Trophoblast cell (in vitro differentiated cells and primary cell): ENCODE results near the gene MED12L.
"Not testable (repeated sequence)": the region's sequence is repeated elsewhere in the genome, so short reads cannot be mapped to it uniquely, and the experiment has no call there.

ENCODE experiments used
- DNase-seq, 2 donors: peaks; one replicate each; pipeline ENCODE4 v3.0.0-alpha.2; 2016
- H2AFZ ChIP-seq: 2 replicates; pipeline ENCODE4 v1.6.1; 2013; ENCODE audit warnings: low read length, moderate library complexity, mild to moderate bottlenecking; ENCODE audit not compliant: insufficient read depth, poor library complexity
- H2AK5ac ChIP-seq: 2 replicates; pipeline ENCODE4 v1.6.1; 2013; ENCODE audit warnings: mild to moderate bottlenecking, low read length
- H2BK120ac ChIP-seq: 2 replicates; pipeline ENCODE4 v1.6.1; 2013; ENCODE audit warnings: low read length, mild to moderate bottlenecking, moderate library complexity; ENCODE audit not compliant: insufficient read depth, poor library complexity
- H2BK12ac ChIP-seq: 2 replicates; pipeline ENCODE4 v1.6.1; 2013; ENCODE audit warnings: mild to moderate bottlenecking, low read length, moderate library complexity
- H2BK5ac ChIP-seq: 2 replicates; pipeline ENCODE4 v1.6.1; 2013; ENCODE audit warnings: low read length, low read depth, moderate library complexity, mild to moderate bottlenecking; ENCODE audit not compliant: poor library complexity
- H3K14ac ChIP-seq: 2 replicates; pipeline ENCODE4 v1.6.1; 2013; ENCODE audit warnings: mild to moderate bottlenecking, low read length
- H3K18ac ChIP-seq: 2 replicates; pipeline ENCODE4 v1.6.1; 2013; ENCODE audit warnings: mild to moderate bottlenecking, low read length
- H3K23ac ChIP-seq: 2 replicates; pipeline ENCODE4 v1.6.1; 2013; ENCODE audit warnings: low read length
- H3K27ac ChIP-seq: 2 replicates; pipeline ENCODE4 v1.5.1; 2013; ENCODE audit warnings: low read depth, mild to moderate bottlenecking, inconsistent platforms, low read length, moderate library complexity
- H3K27me3 ChIP-seq: 2 replicates; pipeline ENCODE4 v1.6.1; 2013; ENCODE audit warnings: inconsistent platforms, mild to moderate bottlenecking, low read length, moderate library complexity; ENCODE audit not compliant: insufficient read depth
- H3K36me3 ChIP-seq, 2 experiments: 1 replicate in 1 of 2; 2 replicates in 1 of 2; pipeline ENCODE4 v1.6.1; 2013; ENCODE audit warnings: low read length in 2 of 2, mild to moderate bottlenecking in 2 of 2, moderate library complexity in 1 of 2; ENCODE audit not compliant: insufficient read depth in 2 of 2, control insufficient read depth in 1 of 2
- H3K4ac ChIP-seq: 2 replicates; pipeline ENCODE4 v1.6.1; 2013; ENCODE audit warnings: low read depth, mild to moderate bottlenecking, low read length, moderate library complexity
- H3K4me1 ChIP-seq, 2 experiments: 1 replicate in 1 of 2; 2 replicates in 1 of 2; pipeline ENCODE4 v1.6.1; 2013; ENCODE audit warnings: low read length in 2 of 2, mild to moderate bottlenecking in 2 of 2, moderate library complexity in 1 of 2; ENCODE audit not compliant: insufficient read depth in 2 of 2, control insufficient read depth in 1 of 2
- H3K4me2 ChIP-seq: 2 replicates; pipeline ENCODE4 v1.6.1; 2013; ENCODE audit warnings: inconsistent platforms, mild to moderate bottlenecking, low read length, moderate library complexity
- H3K4me3 ChIP-seq: 2 replicates; pipeline ENCODE4 v1.5.1; 2013; ENCODE audit warnings: mild to moderate bottlenecking, low read depth, low read length, inconsistent platforms
- H3K79me1 ChIP-seq: one replicate; pipeline ENCODE4 v1.6.1; 2013; ENCODE audit warnings: low read length
- H3K79me2 ChIP-seq: 2 replicates; pipeline ENCODE4 v1.6.1; 2013; ENCODE audit warnings: low read length, mild to moderate bottlenecking; ENCODE audit not compliant: control insufficient read depth, insufficient read depth, poor library complexity
- H3K9ac ChIP-seq: 2 replicates; pipeline ENCODE4 v1.6.1; 2013; ENCODE audit warnings: mild to moderate bottlenecking, low read length
- H3K9me3 ChIP-seq: 2 replicates; pipeline ENCODE4 v1.6.1; 2013; ENCODE audit warnings: low read depth, mild to moderate bottlenecking, control low read depth, inconsistent platforms, low read length; ENCODE audit not compliant: insufficient read depth
- H4K12ac ChIP-seq: 2 replicates; pipeline ENCODE4 v1.6.1; 2013; ENCODE audit warnings: low read depth, mild to moderate bottlenecking, low read length, moderate library complexity
- H4K8ac ChIP-seq: 2 replicates; pipeline ENCODE4 v1.6.1; 2013; ENCODE audit warnings: low read depth, mild to moderate bottlenecking, low read length, moderate library complexity
- H4K91ac ChIP-seq: one replicate; pipeline ENCODE4 v1.6.1; 2013; ENCODE audit warnings: low read depth, mild to moderate bottlenecking, low read length, moderate library complexity
- WGBS: extraction: QIAGEN DNeasy Blood & Tissue Kit; methylation state at CpG from one replicate; pipeline ENCODE4 v1.1.7; 2013; ENCODE audit warnings: missing lambda C conversion rate; ENCODE audit not compliant: insufficient read length, insufficient coverage; ENCODE audit errors: extremely low coverage; 5-methylcytosine and 5-hydroxymethylcytosine counted together

MED12L gene

DNA sequence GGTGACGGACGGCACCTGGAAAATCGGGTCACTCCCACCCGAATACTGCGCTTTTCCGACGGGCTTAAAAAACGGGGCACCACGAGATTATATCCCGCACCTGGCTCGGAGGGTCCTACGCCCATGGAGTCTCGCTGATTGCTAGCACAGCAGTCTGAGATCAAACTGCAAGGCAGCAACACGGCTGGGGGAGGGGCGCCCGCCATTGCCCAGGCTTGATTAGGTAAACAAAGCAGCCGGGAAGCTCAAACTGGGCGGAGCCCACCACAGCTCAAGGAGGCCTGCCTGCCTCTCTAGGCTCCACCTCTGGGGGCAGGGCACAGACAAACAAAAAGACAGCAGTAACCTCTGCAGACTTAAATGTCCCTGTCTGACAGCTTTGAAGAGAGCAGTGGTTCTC is 156.5 kb downstream of the MED12L start:
- not testable (repeated sequence) for H3K36me3 ChIP-seq, H3K23ac ChIP-seq, H3K27me3 ChIP-seq, H3K79me2 ChIP-seq, H3K14ac ChIP-seq, H3K9ac ChIP-seq, H4K8ac ChIP-seq, H3K79me1 ChIP-seq, H4K12ac ChIP-seq, H3K4me1 ChIP-seq, H2BK120ac ChIP-seq, H3K27ac ChIP-seq, DNase-seq, H3K18ac ChIP-seq, H3K4me2 ChIP-seq, H3K9me3 ChIP-seq, H2BK5ac ChIP-seq, H4K91ac ChIP-seq, H3K4me3 ChIP-seq, H3K4ac ChIP-seq, H2AFZ ChIP-seq, H2BK12ac ChIP-seq, H2AK5ac ChIP-seq
- WGBS, result no CpG with 5 or more reads among the region's 18 CpGs

DNA sequence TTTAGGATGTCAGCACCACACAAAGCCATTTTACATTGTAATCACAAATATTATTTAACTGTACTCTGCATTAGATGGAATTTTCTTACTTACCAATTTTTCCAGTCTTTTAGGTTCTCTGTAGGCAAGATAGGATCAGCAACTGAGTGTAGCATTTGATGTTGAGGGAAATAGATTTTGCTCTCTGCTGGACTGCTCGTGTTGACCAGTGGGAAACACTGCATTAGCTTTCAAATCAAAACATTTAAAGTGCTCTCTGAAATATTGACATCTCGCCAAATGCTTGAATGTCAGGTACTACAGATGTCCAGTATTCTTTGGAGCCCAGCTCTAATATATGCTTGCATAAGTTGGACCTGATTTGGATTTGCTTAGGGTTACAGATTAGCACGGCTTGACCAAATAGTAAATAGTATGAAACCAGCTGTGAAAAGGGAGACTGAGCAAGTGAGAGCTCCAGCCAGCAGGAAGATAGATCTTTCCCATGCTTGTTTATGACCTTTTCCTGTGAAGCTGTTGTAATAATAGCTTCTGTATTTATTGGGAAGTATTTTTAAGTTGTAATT is 163.4 kb downstream of the MED12L start:
- Histone ChIP-seq H3K27me3 (no peaks in the 10 kb centered on the region), H3K18ac (no peak overlapping the region), H3K79me1 (no peaks in the 10 kb centered on the region), H2BK120ac (no peak overlapping the region), H3K4me1 (no peaks in the 10 kb centered on the region), H2AK5ac (no peak overlapping the region), H2BK5ac (no peak overlapping the region), H4K91ac (no peak overlapping the region), H3K14ac (no peak overlapping the region), H4K12ac (no peak overlapping the region), H2AFZ (no peak overlapping the region), H3K9me3 (no peaks in the 10 kb centered on the region), H3K79me2 (no peaks in the 10 kb centered on the region), H3K4me2 (no peak overlapping the region), H4K8ac (no peak overlapping the region), H3K23ac (no peak overlapping the region), H3K27ac (no peak overlapping the region), H3K9ac (no peak overlapping the region), H3K4ac (no peak overlapping the region), H3K4me3 (no peak overlapping the region), H2BK12ac (no peak overlapping the region), H3K36me3 (no peaks in the 10 kb centered on the region)
- WGBS, result no CpG with 5 or more reads among the region's 3 CpGs
- DNase-seq, result no peak

DNA sequence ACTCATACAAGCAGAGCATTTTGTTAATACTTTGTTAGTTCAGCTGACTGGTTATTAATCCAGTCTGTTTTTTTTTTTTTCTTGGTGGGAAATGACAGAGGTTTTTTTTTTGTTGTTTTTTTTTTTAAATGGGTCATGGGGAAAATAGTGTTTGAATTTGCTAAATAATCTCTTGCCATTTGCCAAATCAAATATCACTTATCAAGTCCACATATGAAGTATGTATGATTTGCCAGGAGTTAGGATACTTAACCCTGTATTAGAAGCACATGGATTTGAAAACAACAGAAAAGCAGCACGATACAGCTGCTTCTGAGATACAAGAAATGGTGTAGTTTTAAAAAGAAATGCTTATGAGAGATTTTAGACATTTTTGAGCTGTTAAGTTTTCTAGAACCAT is 171.3 kb downstream of the MED12L start:
- Histone ChIP-seq H4K8ac (no peak overlapping the region), H3K36me3 (peaks cover 4 to 6% of the 10 kb centered on the region in 2 experiments), H3K9me3 (no peaks in the 10 kb centered on the region), H3K9ac (no peak overlapping the region), H3K4me1 (no peaks in the 10 kb centered on the region), H3K4ac (no peak overlapping the region), H2AK5ac (no peak overlapping the region), H3K18ac (no peak overlapping the region), H2BK120ac (no peak overlapping the region), H3K4me2 (no peak overlapping the region), H4K91ac (no peak overlapping the region), H2AFZ (no peak overlapping the region), H3K23ac (no peak overlapping the region), H2BK12ac (no peak overlapping the region), H3K27ac (no peak overlapping the region), H3K14ac (no peak overlapping the region), H2BK5ac (no peak overlapping the region), H3K79me2 (no peaks in the 10 kb centered on the region), H4K12ac (no peak overlapping the region), H3K79me1 (no peaks in the 10 kb centered on the region), H3K27me3 (no peaks in the 10 kb centered on the region), H3K4me3 (no peak overlapping the region)
- DNase-seq, result no peak
- no CpG with 5 or more reads among the region's 1 CpG for WGBS

DNA sequence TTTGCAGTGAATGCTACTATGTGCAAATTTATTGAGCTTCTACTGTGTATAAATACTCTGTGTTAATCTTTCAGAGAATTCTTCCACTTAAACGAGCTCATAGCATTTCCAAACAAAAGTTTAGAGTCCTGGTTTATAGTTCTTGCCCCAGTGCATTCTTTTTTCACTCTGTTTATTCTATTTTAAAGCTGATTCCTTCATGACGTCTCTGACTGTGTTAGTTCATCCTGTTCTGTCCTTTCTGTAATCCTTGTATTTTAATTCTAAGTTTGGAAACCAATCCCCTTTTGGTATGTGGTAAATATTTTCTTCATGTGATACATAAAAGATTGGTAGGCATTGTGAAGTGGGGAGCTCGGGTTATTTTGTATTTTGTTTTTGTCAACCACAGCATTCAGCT is 174.2 kb downstream of the MED12L start:
- H3K4ac ChIP-seq, result no peak overlapping the region
- H3K23ac ChIP-seq, result no peak overlapping the region
- no peak overlapping the region for H2BK12ac ChIP-seq
- H3K9me3 ChIP-seq, result no peaks in the 10 kb centered on the region
- H3K27me3 ChIP-seq, result no peaks in the 10 kb centered on the region
- no peak overlapping the region for H3K9ac ChIP-seq
- no peak overlapping the region for H4K8ac ChIP-seq
- no peak overlapping the region for H3K4me3 ChIP-seq
- no peak for DNase-seq
- no peaks in the 10 kb centered on the region for H3K79me1 ChIP-seq
- H2BK120ac ChIP-seq, result no peak overlapping the region
- H3K4me1 ChIP-seq, result no peaks in the 10 kb centered on the region
- WGBS, result no CpG with 5 or more reads among the region's 3 CpGs
- H4K12ac ChIP-seq, result no peak overlapping the region
- H3K27ac ChIP-seq, result no peak overlapping the region
- H3K36me3 ChIP-seq, result peaks cover 9 to 14% of the 10 kb centered on the region in 2 experiments
- H3K18ac ChIP-seq, result no peak overlapping the region
- H2BK5ac ChIP-seq, result no peak overlapping the region
- H3K79me2 ChIP-seq, result no peaks in the 10 kb centered on the region
- H4K91ac ChIP-seq, result no peak overlapping the region
- no peak overlapping the region for H3K14ac ChIP-seq
- no peak overlapping the region for H3K4me2 ChIP-seq
- no peak overlapping the region for H2AFZ ChIP-seq
- H2AK5ac ChIP-seq, result no peak overlapping the region
